Progenitor cell of endocrine pancreas (in vitro differentiated cells): ENCODE data around the gene CLTCL1. TPM values are rescaled to one million over a fixed set of nuclear protein-coding genes. Genes with fewer than 3 reads are reported as not detected.

Experiments
- DNase-seq: peaks from one replicate; pipeline ENCODE4 v3.0.0; 2021; ENCODE audit warnings: low spot score; ENCODE audit not compliant: unreplicated experiment
- H3K27ac Mint-ChIP-seq: 2 replicates; pipeline ENCODE4 v1.8.0; 2021; ENCODE audit warnings: mild to moderate bottlenecking, moderate library complexity, mixed read lengths
- H3K27me3 Mint-ChIP-seq: 2 replicates; pipeline ENCODE4 v1.8.0; 2021; ENCODE audit warnings: mixed read lengths
- H3K36me3 Mint-ChIP-seq: 2 replicates; pipeline ENCODE4 v1.8.0; 2022; ENCODE audit warnings: mixed read lengths; ENCODE audit not compliant: insufficient read depth
- H3K4me1 Mint-ChIP-seq: 2 replicates; pipeline ENCODE4 v1.8.0; 2021; ENCODE audit warnings: low read depth, mixed read lengths
- H3K4me3 Mint-ChIP-seq: 2 replicates; pipeline ENCODE4 v1.8.0; 2021; ENCODE audit warnings: low read depth, mild to moderate bottlenecking, moderate library complexity, mixed read lengths
- H3K9me3 Mint-ChIP-seq: 2 replicates; pipeline ENCODE4 v1.8.0; 2021; ENCODE audit warnings: low read depth, mixed read lengths
- total RNA-seq: library from RNA; stranded (reverse); gene quantifications from 2 replicates; pipeline ENCODE4 v1.2.1, GENCODE V29; 2021
- TF ChIP-seq, protein P1 (sequence below): fragments of 200-600 bp; sonication (generic); IDR thresholded peaks from one replicate; pipeline ENCODE4 v1.5.0; 2021; ENCODE audit warnings: antibody characterized with exemption, mild to moderate bottlenecking; ENCODE audit not compliant: unreplicated experiment

CLTCL1 gene
- total RNA-seq, 1 donor from 2014 or later: 6.6 TPM

DNA sequence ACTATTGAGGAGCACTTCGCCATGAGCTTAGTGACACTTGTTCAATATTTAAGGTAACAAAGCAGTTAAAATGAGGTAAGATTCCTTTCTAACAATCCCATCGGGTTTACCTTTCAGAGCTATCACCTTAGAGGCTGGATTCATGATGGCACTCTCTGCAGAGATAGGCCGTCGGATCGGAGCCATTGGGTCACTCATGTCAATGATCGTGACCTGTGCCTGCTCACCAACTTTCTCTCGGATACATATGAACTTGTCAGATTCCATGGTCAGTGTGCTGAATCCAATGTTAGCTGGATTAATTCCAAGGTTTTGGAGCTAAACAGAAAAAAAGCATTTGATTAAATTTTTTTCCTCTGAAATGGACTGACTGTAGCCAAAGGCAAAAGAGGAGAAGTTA is 16.0 kb downstream of the CLTCL1 start:
- H3K4me1 Mint-ChIP-seq: peaks cover 7% of the 10 kb centered on the region
- H3K27ac Mint-ChIP-seq: no peak overlapping the region
- TF ChIP-seq, protein P1, sequence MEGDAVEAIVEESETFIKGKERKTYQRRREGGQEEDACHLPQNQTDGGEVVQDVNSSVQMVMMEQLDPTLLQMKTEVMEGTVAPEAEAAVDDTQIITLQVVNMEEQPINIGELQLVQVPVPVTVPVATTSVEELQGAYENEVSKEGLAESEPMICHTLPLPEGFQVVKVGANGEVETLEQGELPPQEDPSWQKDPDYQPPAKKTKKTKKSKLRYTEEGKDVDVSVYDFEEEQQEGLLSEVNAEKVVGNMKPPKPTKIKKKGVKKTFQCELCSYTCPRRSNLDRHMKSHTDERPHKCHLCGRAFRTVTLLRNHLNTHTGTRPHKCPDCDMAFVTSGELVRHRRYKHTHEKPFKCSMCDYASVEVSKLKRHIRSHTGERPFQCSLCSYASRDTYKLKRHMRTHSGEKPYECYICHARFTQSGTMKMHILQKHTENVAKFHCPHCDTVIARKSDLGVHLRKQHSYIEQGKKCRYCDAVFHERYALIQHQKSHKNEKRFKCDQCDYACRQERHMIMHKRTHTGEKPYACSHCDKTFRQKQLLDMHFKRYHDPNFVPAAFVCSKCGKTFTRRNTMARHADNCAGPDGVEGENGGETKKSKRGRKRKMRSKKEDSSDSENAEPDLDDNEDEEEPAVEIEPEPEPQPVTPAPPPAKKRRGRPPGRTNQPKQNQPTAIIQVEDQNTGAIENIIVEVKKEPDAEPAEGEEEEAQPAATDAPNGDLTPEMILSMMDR: no peak
- no peak overlapping the region for H3K4me3 Mint-ChIP-seq
- H3K9me3 Mint-ChIP-seq: no peaks in the 10 kb centered on the region
- no peaks in the 10 kb centered on the region for H3K36me3 Mint-ChIP-seq
- no peak for DNase-seq
- H3K27me3 Mint-ChIP-seq: no peaks in the 10 kb centered on the region

DNA sequence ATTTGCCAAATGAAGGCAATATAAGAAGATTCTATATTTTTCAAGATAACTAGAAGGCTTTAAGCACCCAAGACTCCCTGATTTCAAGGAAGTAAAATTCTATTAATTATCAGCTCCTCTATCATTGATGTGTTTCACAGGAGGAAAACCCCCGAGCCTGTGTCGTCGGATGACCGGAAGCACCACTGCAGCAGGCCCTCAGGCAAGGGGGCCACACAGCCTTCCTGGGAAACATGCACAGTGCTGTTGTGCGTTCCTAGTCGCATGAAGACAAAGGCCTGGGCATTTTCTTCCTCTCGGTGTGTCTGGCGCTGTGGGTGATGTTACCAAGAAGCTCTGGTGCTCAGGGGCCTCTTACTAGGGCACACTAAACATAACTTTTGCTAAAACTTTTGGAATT is 16.4 kb downstream of the CLTCL1 start:
- H3K27me3 Mint-ChIP-seq: no peaks in the 10 kb centered on the region
- no peak for DNase-seq

DNA sequence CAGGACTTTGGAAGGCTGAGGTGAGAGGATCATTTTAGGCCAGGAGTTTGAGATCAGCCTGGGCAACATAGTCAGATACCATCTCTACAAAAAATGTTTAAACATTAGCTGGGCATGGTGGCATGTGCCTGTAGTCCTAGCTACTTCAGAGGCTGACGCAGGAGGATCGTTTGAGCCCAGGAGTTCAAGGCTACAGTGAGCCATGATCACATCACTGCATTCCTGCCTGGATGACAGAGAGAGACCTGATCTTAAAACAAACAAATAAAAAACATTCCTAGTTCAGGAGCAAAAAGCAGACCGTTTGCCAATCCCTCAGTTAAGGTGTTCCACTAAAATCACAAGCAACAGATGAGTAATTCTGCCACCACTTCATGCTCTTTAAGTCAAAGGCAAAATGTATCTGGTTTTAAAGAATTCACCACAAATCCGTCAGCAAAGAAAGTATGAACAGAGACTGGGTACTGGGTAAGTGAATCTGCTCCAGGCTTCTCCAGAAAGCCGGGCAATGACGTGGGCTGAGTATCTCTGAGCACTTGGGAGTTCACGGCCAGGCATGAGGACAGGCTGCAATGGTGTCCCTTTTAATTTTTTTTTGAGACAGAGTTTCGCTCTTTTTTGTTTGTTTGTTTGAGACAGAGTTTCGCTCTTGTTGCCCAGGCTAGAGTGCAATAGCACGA is 19.5 kb downstream of the CLTCL1 start:
- no peak overlapping the region for H3K4me3 Mint-ChIP-seq
- TF ChIP-seq, protein P1: no peak
- H3K4me1 Mint-ChIP-seq: peaks cover 2% of the 10 kb centered on the region
- no peak overlapping the region for H3K27ac Mint-ChIP-seq
- H3K27me3 Mint-ChIP-seq: no peaks in the 10 kb centered on the region
- H3K36me3 Mint-ChIP-seq: no peaks in the 10 kb centered on the region
- DNase-seq: no peak
- H3K9me3 Mint-ChIP-seq: peaks cover 2% of the 10 kb centered on the region

More for the DNA sequence above, 16.4 kb downstream of the CLTCL1 start:
- H3K4me1 Mint-ChIP-seq: peaks cover 7% of the 10 kb centered on the region
- TF ChIP-seq, protein P1: no peak
- no peaks in the 10 kb centered on the region for H3K9me3 Mint-ChIP-seq
- H3K27ac Mint-ChIP-seq: no peak overlapping the region
- H3K4me3 Mint-ChIP-seq: no peak overlapping the region
- H3K36me3 Mint-ChIP-seq: no peaks in the 10 kb centered on the region

DNA sequence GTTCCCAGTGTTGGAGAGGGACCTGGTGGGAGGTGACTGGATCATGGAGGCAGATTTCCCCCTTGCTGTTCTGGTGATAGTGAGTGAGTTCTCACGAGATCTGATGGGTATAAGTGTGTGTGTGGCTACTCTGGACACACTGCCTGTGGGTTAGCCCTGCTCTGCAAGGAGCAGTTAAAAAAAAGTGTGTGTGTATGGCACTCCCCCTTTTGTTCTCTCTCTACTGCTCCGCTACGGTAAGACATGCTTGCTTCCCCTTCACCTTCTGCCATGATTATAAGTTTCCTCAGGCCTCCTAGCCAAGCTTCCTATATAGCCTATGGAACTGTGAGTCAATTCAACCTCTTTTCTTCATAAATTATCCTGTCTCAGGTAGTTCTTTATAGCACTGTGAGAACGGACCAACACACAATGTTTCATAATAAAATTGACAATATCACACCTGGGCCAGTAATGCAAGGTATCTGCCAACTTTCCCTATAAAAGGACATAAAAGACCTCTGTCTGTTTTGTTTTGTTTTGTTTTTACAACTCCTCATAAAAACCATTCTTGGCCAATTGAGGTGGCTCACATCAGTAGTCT is 20.2 kb downstream of the CLTCL1 start:
- Mint-ChIP-seq H3K4me3 (no peak overlapping the region), H3K27ac (no peak overlapping the region), H3K36me3 (peaks cover 2% of the 10 kb centered on the region), H3K9me3 (peaks cover 8% of the 10 kb centered on the region), H3K4me1 (peaks cover 2% of the 10 kb centered on the region), H3K27me3 (no peaks in the 10 kb centered on the region)
- no peak for DNase-seq
- TF ChIP-seq, protein P1: no peak

DNA sequence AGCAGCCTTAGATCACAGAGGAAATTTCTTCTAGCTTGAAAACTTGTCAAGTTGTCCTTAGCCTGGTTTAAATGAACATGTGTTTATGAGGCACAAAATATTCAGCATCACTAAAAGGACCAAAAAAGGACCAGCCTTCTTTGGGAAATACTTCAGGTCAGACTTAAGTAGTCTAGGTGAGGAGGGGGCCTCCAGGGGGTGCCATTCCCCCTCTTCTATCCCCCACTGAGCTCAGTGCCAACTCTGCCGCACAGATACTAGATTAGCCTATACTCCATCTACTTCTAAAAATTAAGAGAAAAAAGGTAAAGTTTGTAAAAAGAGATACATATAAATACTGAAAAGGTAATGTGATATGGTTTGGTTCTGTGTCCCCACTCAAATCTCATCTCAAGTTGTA is 20.6 kb downstream of the CLTCL1 start:
- Mint-ChIP-seq H3K36me3 (peaks cover 2% of the 10 kb centered on the region), H3K9me3 (peaks cover 13% of the 10 kb centered on the region), H3K4me3 (no peak overlapping the region), H3K27ac (no peak overlapping the region), H3K4me1 (peaks cover under 1% of the 10 kb centered on the region), H3K27me3 (no peaks in the 10 kb centered on the region)
- no peak for DNase-seq
- TF ChIP-seq, protein P1: no peak
